Activated CD4-positive, alpha-beta memory T cell treated with anti-CD3 and anti-CD28 coated beads, Interleukin-2, amount 10 ng/mL, durations not matched to agents 7 days and 5 days (primary cell): ENCODE results near the gene LPO. TPM values are rescaled to one million over a fixed set of nuclear protein-coding genes. Genes with fewer than 3 reads are reported as not detected.

Experiments
- CTCF ChIA-PET: fragments of 350-600 bp; sonication (Branson Sonifier 250); formaldehyde crosslinking; loops from one replicate; lab custom pipeline; 2021; ENCODE audit warnings: antibody characterized with exemption, inconsistent platforms; lab: Charles Lee
- POLR2A ChIA-PET: fragments of 350-600 bp; sonication (Branson Sonifier 250); formaldehyde crosslinking; loops from one replicate; lab custom pipeline; 2021; ENCODE audit warnings: antibody characterized with exemption; lab: Charles Lee
- DNase-seq: peaks from one replicate; pipeline ENCODE4 v3.0.0-alpha.2; 2020
- H3K27ac Mint-ChIP-seq: one replicate; pipeline ENCODE4 v1.8.0; 2021; ENCODE audit warnings: mild to moderate bottlenecking, mixed read lengths
- H3K27me3 Mint-ChIP-seq: one replicate; pipeline ENCODE4 v1.8.0; 2021; ENCODE audit warnings: mixed read lengths
- H3K36me3 Mint-ChIP-seq: one replicate; pipeline ENCODE4 v1.8.0; 2021; ENCODE audit warnings: low read depth, mixed read lengths
- H3K4me1 Mint-ChIP-seq: one replicate; pipeline ENCODE4 v1.8.0; 2021; ENCODE audit warnings: mixed read lengths
- H3K4me3 Mint-ChIP-seq: one replicate; pipeline ENCODE4 v1.8.0; 2021; ENCODE audit warnings: mild to moderate bottlenecking, mixed read lengths
- H3K9me3 Mint-ChIP-seq: one replicate; pipeline ENCODE4 v1.8.0; 2021; ENCODE audit warnings: mixed read lengths
- total RNA-seq, 2 experiments: library from RNA; stranded (reverse); gene quantifications; one replicate each; pipeline ENCODE4 v1.2.3, GENCODE V29; 2021

Gene LPO
- total RNA-seq, 2 experiments from 2014 or later, result not detected

DNA sequence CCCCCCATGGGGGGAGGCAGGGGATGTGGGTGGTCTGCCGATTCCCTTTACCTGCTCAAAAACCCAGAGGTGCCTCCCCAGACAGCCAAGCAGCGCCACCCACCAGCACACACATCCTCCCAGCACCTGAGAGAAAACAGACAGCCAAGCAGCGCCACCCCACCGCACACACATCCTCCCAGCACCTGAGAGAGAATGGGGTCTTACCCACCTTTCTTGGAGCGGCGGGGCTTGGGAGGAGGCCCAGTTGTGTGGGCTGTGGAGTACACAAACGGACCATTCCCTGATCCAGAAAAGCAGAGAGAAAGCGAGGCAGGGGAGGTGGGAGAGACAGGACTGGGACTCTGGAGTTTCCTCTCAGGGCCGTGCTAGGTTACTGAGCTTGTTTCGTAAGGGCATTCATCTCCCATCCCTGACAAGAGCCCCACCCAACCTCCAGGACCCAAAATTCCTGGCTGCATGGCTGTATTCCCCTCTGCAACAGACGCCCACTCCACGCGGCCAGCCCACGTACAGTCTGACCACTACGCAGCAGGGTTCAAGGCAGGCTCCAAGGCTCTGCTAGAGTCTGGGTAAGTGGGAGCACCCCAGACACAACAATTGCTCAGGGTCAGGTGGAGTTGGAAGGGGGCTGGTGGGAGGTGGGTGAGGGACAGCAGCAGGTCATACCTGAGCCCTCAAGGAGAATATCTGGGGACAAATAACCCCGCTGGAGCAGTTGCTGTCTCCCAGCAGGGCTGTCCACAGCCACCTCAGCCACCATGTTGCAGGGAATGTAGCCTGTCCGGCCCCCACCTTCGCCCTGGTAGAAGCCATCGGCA is 68.0 kb downstream of the LPO start:
- POLR2A ChIA-PET, result interaction anchor here (0.8 to 2.9 kb wide), 4 partner anchors 11 to 38 kb away, joined by 3 to 13 read pairs (median 5); no protein-coding TSS in a partner anchor
- Mint-ChIP-seq H3K27me3 (no peaks in the 10 kb centered on the region), H3K4me1 (no peaks in the 10 kb centered on the region), H3K36me3 (peaks cover 17% of the 10 kb centered on the region), H3K27ac (no peak overlapping the region), H3K9me3 (no peaks in the 10 kb centered on the region), H3K4me3 (no peak overlapping the region)
- DNase-seq, result no peak
- CTCF ChIA-PET, result interaction anchor here (1.5 kb wide), 1 partner anchor 111 kb away, joined by 9 read pairs; the partner anchor contains the start of gene RNF43

DNA sequence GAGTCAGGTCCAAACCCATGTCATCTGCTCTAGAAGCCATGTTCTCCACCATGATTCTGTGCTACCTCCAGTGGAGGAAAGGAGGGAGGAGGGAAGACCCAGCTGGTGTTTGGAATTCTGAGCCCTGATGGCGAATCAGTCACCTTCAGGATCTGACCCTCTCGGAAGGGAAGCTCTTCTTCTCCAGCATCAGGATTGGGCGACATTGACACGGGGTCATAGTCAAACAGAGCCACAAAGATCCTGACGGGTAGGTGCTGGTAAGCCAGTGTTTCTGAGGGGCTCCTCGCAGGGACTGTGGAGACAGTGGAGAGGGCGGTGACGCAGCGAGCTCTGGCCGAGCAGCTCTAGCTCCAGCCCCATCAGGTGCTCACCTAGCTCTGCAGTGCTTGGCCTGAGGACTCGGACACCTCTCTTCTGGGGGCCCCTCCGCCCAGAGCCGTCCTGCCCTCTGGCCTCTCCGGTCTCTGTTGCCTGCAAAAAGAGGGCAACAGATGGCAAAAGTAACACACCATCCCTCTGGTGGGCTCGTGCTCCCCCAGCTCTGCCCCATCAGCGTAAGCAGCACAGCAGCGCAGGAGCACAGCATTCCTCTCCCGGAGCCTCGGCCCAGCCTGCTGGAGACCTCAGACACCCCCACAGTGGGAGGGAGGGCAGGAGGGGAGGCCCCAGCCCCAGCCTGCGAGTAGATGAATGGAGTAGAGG is 69.2 kb downstream of the LPO start:
- H3K4me3 Mint-ChIP-seq, result no peak overlapping the region
- ChIA-PET POLR2A (interaction anchor here (0.8 to 22.3 kb wide), 4 partner anchors 10 to 110 kb away, joined by 3 to 1460 read pairs (median 133); partner anchors contain the start of genes RNF43 and TSPOAP1), CTCF (interaction anchor here (1.3 to 2.3 kb wide), 2 partner anchors 8 to 10 kb away, joined by 4 to 13 read pairs; no protein-coding TSS in a partner anchor)
- H3K36me3 Mint-ChIP-seq, result peaks cover 20% of the 10 kb centered on the region
- no peaks in the 10 kb centered on the region for H3K4me1 Mint-ChIP-seq
- H3K27ac Mint-ChIP-seq, result no peak overlapping the region
- no peaks in the 10 kb centered on the region for H3K27me3 Mint-ChIP-seq
- DNase-seq, result no peak
- no peaks in the 10 kb centered on the region for H3K9me3 Mint-ChIP-seq

DNA sequence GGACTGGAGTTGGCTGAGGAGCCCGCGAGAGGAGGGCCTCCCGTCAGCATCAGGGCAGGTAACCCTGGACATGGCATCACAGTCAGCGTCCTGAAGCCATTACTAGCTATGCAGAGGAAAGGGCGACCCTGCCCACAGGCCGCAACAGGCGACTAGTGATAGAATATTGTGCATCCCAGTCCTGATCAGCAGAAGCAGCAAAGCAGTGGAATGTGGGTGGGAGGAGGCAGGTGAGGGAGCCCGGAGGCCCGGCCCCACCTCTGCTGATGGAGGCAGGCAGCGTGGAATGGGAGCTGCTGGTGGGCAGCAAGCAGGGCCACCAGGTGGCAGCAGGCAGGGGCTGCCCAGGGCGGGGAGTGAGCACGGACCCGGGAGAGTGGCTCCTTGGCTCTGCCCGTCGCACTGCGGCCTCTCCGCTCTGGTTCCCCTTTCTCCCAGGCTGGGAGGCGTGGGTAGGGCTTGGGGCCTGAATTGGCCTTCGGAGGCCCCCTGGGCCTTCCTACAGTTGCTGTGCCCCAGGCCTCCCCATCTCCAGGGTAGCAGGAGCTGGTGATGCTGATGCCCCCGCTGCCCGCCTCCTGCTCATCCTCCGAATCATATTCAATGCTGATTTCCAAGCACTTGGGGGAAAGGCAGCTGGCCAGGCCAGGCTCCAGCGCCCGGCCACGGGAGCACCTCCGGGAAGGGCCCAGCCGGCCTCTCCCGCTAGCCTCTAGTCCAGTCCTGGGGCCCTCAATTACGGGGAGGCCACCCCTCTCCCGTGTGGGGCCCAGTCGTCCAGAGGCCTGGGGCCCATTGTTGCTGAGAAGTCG is 70.0 kb downstream of the LPO start:
- peaks cover 23% of the 10 kb centered on the region for H3K36me3 Mint-ChIP-seq

DNA sequence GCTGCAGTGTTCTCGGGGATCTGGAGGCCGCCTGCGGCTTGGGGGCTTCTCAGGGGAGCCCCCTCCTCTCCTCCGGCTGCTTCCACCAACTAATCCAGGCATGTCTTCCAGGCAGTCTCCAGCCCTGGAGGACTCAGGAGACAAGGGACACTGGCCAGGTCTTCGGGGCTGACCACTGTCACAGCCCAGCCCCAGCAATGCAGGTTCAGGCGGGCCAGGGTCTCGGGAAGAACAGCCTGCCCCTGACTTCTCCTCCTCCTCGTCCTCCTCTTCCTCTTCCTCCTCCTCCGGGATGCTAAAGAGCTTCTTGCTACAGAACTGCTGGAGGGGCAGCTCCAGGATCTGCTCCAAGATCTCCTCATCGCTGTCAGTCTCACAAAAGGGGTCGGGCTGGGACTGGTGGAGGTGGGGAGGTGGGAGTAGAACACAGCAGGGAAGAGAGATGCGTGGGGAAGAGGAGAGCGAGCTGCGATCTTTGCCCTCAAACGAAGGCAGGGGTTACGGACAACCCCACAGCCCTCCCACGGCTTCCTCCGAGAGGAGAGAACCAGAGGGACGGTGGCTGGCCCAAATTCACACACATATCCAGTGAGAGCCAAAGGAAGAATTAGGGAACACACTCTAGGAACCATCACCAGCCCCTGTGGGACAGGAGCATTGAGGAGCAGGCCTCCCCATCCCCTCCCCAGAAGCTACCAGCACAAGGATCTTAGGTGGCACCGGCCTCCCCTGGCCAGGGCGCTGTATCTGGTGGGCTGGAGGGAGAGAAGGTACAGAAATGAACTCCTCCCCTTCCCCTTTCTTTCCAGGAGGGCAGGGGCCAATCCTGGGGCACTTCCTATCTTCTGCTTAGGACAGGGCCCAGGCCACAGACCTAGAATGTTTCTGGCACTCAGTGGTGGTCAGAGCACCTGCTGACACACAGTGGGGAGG is 70.9 kb downstream of the LPO start:
- no peaks in the 10 kb centered on the region for H3K4me1 Mint-ChIP-seq
- H3K4me3 Mint-ChIP-seq, result no peak overlapping the region
- ChIA-PET CTCF (interaction anchor here (2.3 kb wide), 1 partner anchor 8 kb away, joined by 13 read pairs; no protein-coding TSS in a partner anchor), POLR2A (interaction anchor here (0.6 to 22.3 kb wide), 5 partner anchors 8 to 43 kb away, joined by 4 to 1460 read pairs (median 13); partner anchors contain the start of genes SUPT4H1 and TSPOAP1)
- peaks cover 25% of the 10 kb centered on the region for H3K36me3 Mint-ChIP-seq
- no peaks in the 10 kb centered on the region for H3K27me3 Mint-ChIP-seq
- H3K27ac Mint-ChIP-seq, result no peak overlapping the region
- H3K9me3 Mint-ChIP-seq, result no peaks in the 10 kb centered on the region
- DNase-seq, result no peak

More for the DNA sequence above, 70.0 kb downstream of the LPO start:
- H3K4me3 Mint-ChIP-seq, result no peak overlapping the region
- no peak overlapping the region for H3K27ac Mint-ChIP-seq
- H3K4me1 Mint-ChIP-seq, result no peaks in the 10 kb centered on the region
- no peaks in the 10 kb centered on the region for H3K9me3 Mint-ChIP-seq
- ChIA-PET POLR2A (interaction anchor here (0.6 to 22.3 kb wide), 4 partner anchors 9 to 31 kb away, joined by 3 to 1460 read pairs (median 133); partner anchors contain the start of gene TSPOAP1), CTCF (interaction anchor here (1.3 to 2.3 kb wide), 2 partner anchors 9 kb away, joined by 4 to 13 read pairs; no protein-coding TSS in a partner anchor)
- H3K27me3 Mint-ChIP-seq, result no peaks in the 10 kb centered on the region
- DNase-seq, result no peak

DNA sequence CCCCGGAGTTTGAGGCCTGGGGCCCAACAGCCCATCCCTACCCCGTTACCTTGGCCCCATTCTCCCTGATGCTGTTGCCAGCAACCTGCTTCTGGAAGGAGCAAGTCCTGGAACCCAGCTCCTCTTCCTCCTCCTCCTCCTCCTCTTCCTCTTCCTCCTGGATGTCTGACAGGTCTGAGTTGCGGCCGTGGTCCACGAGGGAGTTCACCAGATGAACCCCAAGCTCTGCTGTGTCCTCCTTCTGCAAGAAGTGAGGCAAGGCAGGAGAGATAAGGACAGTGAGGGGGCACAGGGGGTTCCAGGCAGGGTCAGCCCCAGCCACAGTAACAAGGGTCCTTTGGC is 71.5 kb downstream of the LPO start:
- no peak overlapping the region for H3K27ac Mint-ChIP-seq
- CTCF ChIA-PET, result no interaction called here
- peaks cover 27% of the 10 kb centered on the region for H3K36me3 Mint-ChIP-seq
- H3K27me3 Mint-ChIP-seq, result no peaks in the 10 kb centered on the region
- POLR2A ChIA-PET, result interaction anchor here (0.6 to 22.3 kb wide), 4 partner anchors 15 to 42 kb away, joined by 4 to 1460 read pairs (median 132); partner anchors contain the start of genes SUPT4H1 and TSPOAP1
- no peak for DNase-seq
- no peaks in the 10 kb centered on the region for H3K4me1 Mint-ChIP-seq
- H3K4me3 Mint-ChIP-seq, result no peak overlapping the region
- H3K9me3 Mint-ChIP-seq, result no peaks in the 10 kb centered on the region

DNA sequence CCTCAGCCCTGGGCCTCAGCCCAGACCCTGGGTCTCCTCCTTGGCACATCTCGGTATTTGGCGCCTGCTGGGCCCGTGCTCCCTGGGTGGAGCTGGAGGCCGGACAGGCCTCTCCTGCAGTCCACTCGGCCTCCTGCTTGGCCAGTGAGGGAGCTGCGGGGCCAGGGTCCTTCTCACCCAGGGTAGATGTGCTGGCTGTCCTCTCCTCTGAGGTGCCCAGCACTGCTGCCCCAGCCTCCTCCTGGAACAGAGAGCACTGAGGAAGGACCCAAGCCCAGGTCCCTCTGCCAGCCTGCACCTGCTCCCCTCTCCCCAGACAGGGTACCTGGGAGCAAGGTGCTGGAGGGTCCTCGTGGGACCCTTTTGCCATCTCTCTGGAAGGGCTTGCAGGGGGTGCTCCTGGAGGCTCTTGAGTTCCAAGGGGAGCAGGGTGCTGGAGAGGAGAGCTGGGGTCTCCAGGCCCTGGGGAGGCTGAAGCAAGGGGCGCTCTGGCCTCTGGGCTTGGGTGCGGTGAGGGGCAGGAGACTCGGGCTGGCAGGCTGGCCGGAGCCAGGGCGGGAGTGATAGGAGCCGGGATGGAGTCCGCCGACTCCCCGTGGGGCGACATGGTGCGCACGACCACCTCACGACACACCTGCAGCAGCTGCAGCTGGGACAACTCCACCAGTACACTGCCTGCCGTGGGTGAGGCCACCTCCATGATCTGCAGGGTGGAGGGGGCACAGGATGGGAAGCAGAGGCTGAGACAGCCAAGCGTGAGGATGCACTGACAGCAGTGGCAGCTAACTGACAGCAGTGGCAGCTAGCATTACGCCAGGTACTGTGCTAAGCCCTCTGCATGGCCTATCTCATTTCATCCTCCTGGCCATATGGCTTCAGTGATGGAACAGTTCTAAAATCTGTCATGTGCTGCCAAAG is 72.4 kb downstream of the LPO start:
- H3K27me3 Mint-ChIP-seq, result no peaks in the 10 kb centered on the region
- DNase-seq, result no peak
- H3K27ac Mint-ChIP-seq, result no peak overlapping the region
- no peaks in the 10 kb centered on the region for H3K4me1 Mint-ChIP-seq
- ChIA-PET CTCF (no interaction called here), POLR2A (interaction anchor here (2.5 to 22.3 kb wide), 3 partner anchors 14 to 41 kb away, joined by 10 to 1460 read pairs (median 253); partner anchors contain the start of genes SUPT4H1 and TSPOAP1)
- H3K36me3 Mint-ChIP-seq, result peaks cover 33% of the 10 kb centered on the region
- H3K9me3 Mint-ChIP-seq, result no peaks in the 10 kb centered on the region
- H3K4me3 Mint-ChIP-seq, result no peak overlapping the region

DNA sequence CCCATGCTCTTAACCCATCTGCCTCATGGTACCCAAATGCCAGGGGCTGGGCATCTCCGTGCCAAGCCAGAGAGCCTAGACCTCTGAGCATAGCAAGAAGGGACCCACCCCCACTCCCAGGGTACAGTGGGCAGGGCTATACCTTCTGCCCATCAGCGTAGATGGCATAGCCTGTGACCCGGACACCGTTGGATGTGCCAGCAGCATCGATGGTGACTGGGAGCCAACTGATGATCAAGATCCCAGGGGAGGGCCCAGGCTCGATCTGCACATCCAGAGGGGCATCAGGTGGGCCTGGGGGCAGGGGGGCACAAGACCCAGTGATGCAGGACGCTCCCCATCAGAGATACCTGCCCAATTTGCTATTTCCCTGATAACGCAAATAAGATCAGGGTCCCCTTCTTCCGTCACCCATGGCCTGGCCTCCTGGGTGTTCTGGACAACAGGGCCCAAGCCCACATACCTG is 73.1 kb downstream of the LPO start:
- Mint-ChIP-seq H3K4me3 (no peak overlapping the region), H3K27ac (no peak overlapping the region), H3K36me3 (peaks cover 33% of the 10 kb centered on the region), H3K9me3 (no peaks in the 10 kb centered on the region), H3K27me3 (no peaks in the 10 kb centered on the region), H3K4me1 (no peaks in the 10 kb centered on the region)
- ChIA-PET CTCF (no interaction called here), POLR2A (interaction anchor here (0.6 to 22.3 kb wide), 5 partner anchors 13 to 49 kb away, joined by 4 to 1460 read pairs (median 211); partner anchors contain the start of genes SUPT4H1 and TSPOAP1)
- DNase-seq, result no peak

DNA sequence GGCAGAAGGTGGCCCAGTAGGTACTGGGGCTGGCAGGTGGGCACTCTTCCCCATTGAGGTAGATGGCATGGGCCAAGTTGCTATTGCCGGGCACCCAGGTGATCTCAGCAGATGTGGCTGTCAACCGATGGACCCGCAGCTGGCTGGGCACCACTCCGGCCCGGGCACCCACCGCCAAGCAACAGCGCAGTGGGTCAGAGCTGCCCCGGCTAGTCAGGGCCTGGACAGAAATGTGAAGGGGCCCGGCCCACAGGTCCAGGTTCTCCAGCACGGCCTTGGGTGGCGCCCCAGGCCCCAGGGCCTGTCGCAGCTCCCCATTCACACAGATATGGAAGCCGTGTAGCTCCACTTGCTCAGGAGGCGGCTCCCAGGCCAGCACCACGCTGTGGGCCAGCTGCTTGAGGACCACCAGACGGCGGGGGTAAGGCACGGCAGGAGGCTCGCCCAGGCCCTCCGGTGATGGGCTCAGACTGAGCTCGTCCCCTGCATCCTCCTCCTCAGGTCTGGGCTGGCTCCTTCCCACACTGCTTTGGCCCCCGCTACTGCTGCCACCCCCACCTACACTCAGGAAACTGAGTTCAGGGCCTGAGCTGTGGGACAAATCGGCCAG is 73.7 kb downstream of the LPO start:
- Mint-ChIP-seq H3K27me3 (no peaks in the 10 kb centered on the region), H3K36me3 (peaks cover 30% of the 10 kb centered on the region), H3K9me3 (no peaks in the 10 kb centered on the region), H3K27ac (no peak overlapping the region), H3K4me3 (no peak overlapping the region), H3K4me1 (peaks cover 2% of the 10 kb centered on the region)
- DNase-seq, result no peak
- CTCF ChIA-PET, result interaction anchor here (1.1 to 1.3 kb wide), 2 partner anchors 8 to 37 kb away, joined by 3 read pairs; no protein-coding TSS in a partner anchor
- POLR2A ChIA-PET, result interaction anchor here (0.6 to 22.3 kb wide), 5 partner anchors 12 to 48 kb away, joined by 3 to 1460 read pairs (median 211); partner anchors contain the start of genes SUPT4H1 and TSPOAP1

DNA sequence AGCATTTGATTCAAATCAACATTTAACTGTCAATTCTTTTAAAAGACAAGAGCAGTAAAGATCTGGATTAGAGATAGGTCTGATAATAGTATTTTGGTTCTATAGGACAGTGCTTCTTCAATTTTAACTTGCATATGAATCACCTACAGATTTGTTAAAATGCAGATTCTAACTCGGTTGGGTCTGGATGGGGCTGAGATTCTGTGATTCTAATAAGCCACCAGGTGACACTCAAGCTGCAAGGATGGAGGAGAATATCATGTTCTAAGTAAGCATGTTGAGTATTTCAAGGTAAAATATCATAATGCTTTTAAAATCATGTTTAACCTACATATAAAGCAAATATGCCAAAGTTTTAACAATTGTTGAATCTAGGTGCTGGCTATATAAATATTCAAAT is 74.4 kb downstream of the LPO start:
- Mint-ChIP-seq H3K4me1 (peaks cover 9% of the 10 kb centered on the region), H3K4me3 (no peak overlapping the region), H3K9me3 (no peaks in the 10 kb centered on the region), H3K27ac (no peak overlapping the region), H3K27me3 (no peaks in the 10 kb centered on the region), H3K36me3 (peaks cover 31% of the 10 kb centered on the region)
- ChIA-PET POLR2A (interaction anchor here (0.9 to 22.3 kb wide), 5 partner anchors 8 to 41 kb away, joined by 3 to 1460 read pairs (median 211); partner anchors contain the start of genes SUPT4H1 and TSPOAP1), CTCF (interaction anchor here (0.7 to 1.3 kb wide), 5 partner anchors 9 to 689 kb away, joined by 3 to 4 read pairs (median 3); partner anchors contain the start of gene RNF43)
- no peak for DNase-seq
